ENCODE results near the gene SGIP1. TPM values are rescaled to one million over a fixed set of nuclear protein-coding genes. Genes with fewer than 3 reads are reported as not detected.

SGIP1 gene
- total and polyA plus RNA-seq, 2 donors: 1.4 to 8.4 TPM

GRCh38 chr1:66506393-66506687, 27.6 kb upstream of the SGIP1 start:
- WGBS: 80% methylated on average over 1 of the region's 1 CpG
- Histone ChIP-seq H3K4me1 (ENCODE audit: insufficient read depth) (no peaks in the 10 kb centered on the region), H3K27ac (ENCODE audit: low read depth) (no peak overlapping the region), H3K36me3 (ENCODE audit: insufficient read depth) (no peaks in the 10 kb centered on the region), H3K4me3 (ENCODE audit: low read depth, low read length) (no peak overlapping the region)
- DNase-seq (ENCODE audit: extremely low spot score): no peak

GRCh38 chr1:66506991-66507390, 27.0 kb upstream of the SGIP1 start:
- H3K27ac ChIP-seq (ENCODE audit: low read depth): no peak overlapping the region
- DNase-seq (ENCODE audit: extremely low spot score): no peak
- no peaks in the 10 kb centered on the region for H3K4me1 ChIP-seq (ENCODE audit: insufficient read depth)
- H3K4me3 ChIP-seq (ENCODE audit: low read depth, low read length): no peak overlapping the region
- no peaks in the 10 kb centered on the region for H3K36me3 ChIP-seq (ENCODE audit: insufficient read depth)

- WGBS: 85% methylated on average over 6 of the region's 6 CpGs
- no peaks in the 10 kb centered on the region for H3K36me3 ChIP-seq (ENCODE audit: insufficient read depth)
- H3K4me3 ChIP-seq (ENCODE audit: low read depth, low read length): no peak overlapping the region
- H3K4me1 ChIP-seq (ENCODE audit: insufficient read depth): no peaks in the 10 kb centered on the region
- H3K27ac ChIP-seq (ENCODE audit: low read depth): no peak overlapping the region
- DNase-seq (ENCODE audit: extremely low spot score): no peak
These were observed 23.5 kb upstream of the SGIP1 start for GRCh38 chr1:66510407-66510806.

- Histone ChIP-seq H3K36me3 (ENCODE audit: insufficient read depth) (no peaks in the 10 kb centered on the region), H3K4me1 (ENCODE audit: insufficient read depth) (no peaks in the 10 kb centered on the region), H3K4me3 (ENCODE audit: low read depth, low read length) (no peak overlapping the region), H3K27ac (ENCODE audit: low read depth) (no peak overlapping the region)
- 92% methylated on average over 1 of the region's 1 CpG for WGBS
- DNase-seq (ENCODE audit: extremely low spot score): no peak
These were observed 22.8 kb upstream of the SGIP1 start for GRCh38 chr1:66511118-66511517.

- no peak overlapping the region for H3K4me3 ChIP-seq (ENCODE audit: low read depth, low read length)
- H3K4me1 ChIP-seq (ENCODE audit: insufficient read depth): no peaks in the 10 kb centered on the region
- no peak for DNase-seq (ENCODE audit: extremely low spot score)
- WGBS: 77% methylated on average over 6 of the region's 6 CpGs
- H3K36me3 ChIP-seq (ENCODE audit: insufficient read depth): no peaks in the 10 kb centered on the region
- H3K27ac ChIP-seq (ENCODE audit: low read depth): no peak overlapping the region
These were observed 16.0 kb upstream of the SGIP1 start for GRCh38 chr1:66517959-66518358.

GRCh38 chr1:66518654-66519053, 15.3 kb upstream of the SGIP1 start:
- DNase-seq (ENCODE audit: extremely low spot score): no peak
- Histone ChIP-seq H3K4me1 (ENCODE audit: insufficient read depth) (no peaks in the 10 kb centered on the region), H3K36me3 (ENCODE audit: insufficient read depth) (no peaks in the 10 kb centered on the region), H3K27ac (ENCODE audit: low read depth) (no peak overlapping the region), H3K4me3 (ENCODE audit: low read depth, low read length) (no peak overlapping the region)
- WGBS: 81% methylated on average over 2 of the region's 2 CpGs

- Histone ChIP-seq H3K4me1 (ENCODE audit: insufficient read depth) (no peaks in the 10 kb centered on the region), H3K4me3 (ENCODE audit: low read depth, low read length) (no peak overlapping the region), H3K27ac (ENCODE audit: low read depth) (no peak overlapping the region), H3K36me3 (ENCODE audit: insufficient read depth) (no peaks in the 10 kb centered on the region)
- 72% methylated on average over 3 of the region's 3 CpGs for WGBS
- DNase-seq (ENCODE audit: extremely low spot score): no peak
These were observed 14.0 kb upstream of the SGIP1 start for GRCh38 chr1:66519992-66520391.

- WGBS: 75% methylated on average over 6 of the region's 6 CpGs
These were observed 13.3 kb upstream of the SGIP1 start for GRCh38 chr1:66520655-66521054.

GRCh38 chr1:66521721-66522365, 12.1 kb upstream of the SGIP1 start:
- Histone ChIP-seq H3K36me3 (ENCODE audit: insufficient read depth) (no peaks in the 10 kb centered on the region), H3K27ac (ENCODE audit: low read depth) (no peak overlapping the region), H3K4me1 (ENCODE audit: insufficient read depth) (no peaks in the 10 kb centered on the region), H3K4me3 (ENCODE audit: low read depth, low read length) (no peak overlapping the region)
- 92% methylated on average over 3 of the region's 3 CpGs for WGBS
- no peak for DNase-seq (ENCODE audit: extremely low spot score)

More at GRCh38 chr1:66520655-66521054, 13.3 kb upstream of the SGIP1 start:
- H3K4me1 ChIP-seq (ENCODE audit: insufficient read depth): no peaks in the 10 kb centered on the region
- H3K27ac ChIP-seq (ENCODE audit: low read depth): no peak overlapping the region
- no peaks in the 10 kb centered on the region for H3K36me3 ChIP-seq (ENCODE audit: insufficient read depth)
- H3K4me3 ChIP-seq (ENCODE audit: low read depth, low read length): no peak overlapping the region
- DNase-seq (ENCODE audit: extremely low spot score): no peak

- no peak for DNase-seq (ENCODE audit: extremely low spot score)
- no peak overlapping the region for H3K4me3 ChIP-seq (ENCODE audit: low read depth, low read length)
- H3K36me3 ChIP-seq (ENCODE audit: insufficient read depth): no peaks in the 10 kb centered on the region
- H3K4me1 ChIP-seq (ENCODE audit: insufficient read depth): no peaks in the 10 kb centered on the region
- H3K27ac ChIP-seq (ENCODE audit: low read depth): no peak overlapping the region
These were observed 10.4 kb upstream of the SGIP1 start for GRCh38 chr1:66523562-66523961.

GRCh38 chr1:66525086-66525485, 8.9 kb upstream of the SGIP1 start:
- Histone ChIP-seq H3K4me3 (ENCODE audit: low read depth, low read length) (no peak overlapping the region), H3K27ac (ENCODE audit: low read depth) (no peak overlapping the region), H3K4me1 (ENCODE audit: insufficient read depth) (no peaks in the 10 kb centered on the region), H3K36me3 (ENCODE audit: insufficient read depth) (no peaks in the 10 kb centered on the region)
- no peak for DNase-seq (ENCODE audit: extremely low spot score)
- WGBS: 97% methylated on average over 1 of the region's 1 CpG

- no peak overlapping the region for H3K27ac ChIP-seq (ENCODE audit: low read depth)
- no peaks in the 10 kb centered on the region for H3K4me1 ChIP-seq (ENCODE audit: insufficient read depth)
- 58% methylated on average over 1 of the region's 1 CpG for WGBS
- no peaks in the 10 kb centered on the region for H3K36me3 ChIP-seq (ENCODE audit: insufficient read depth)
- DNase-seq (ENCODE audit: extremely low spot score): no peak
- H3K4me3 ChIP-seq (ENCODE audit: low read depth, low read length): no peak overlapping the region
These were observed 7.9 kb upstream of the SGIP1 start for GRCh38 chr1:66526036-66526435.

GRCh38 chr1:66526991-66527390, 7.0 kb upstream of the SGIP1 start:
- H3K4me3 ChIP-seq (ENCODE audit: low read depth, low read length): no peak overlapping the region
- no peaks in the 10 kb centered on the region for H3K4me1 ChIP-seq (ENCODE audit: insufficient read depth)
- DNase-seq (ENCODE audit: extremely low spot score): no peak
- H3K27ac ChIP-seq (ENCODE audit: low read depth): no peak overlapping the region
- WGBS: 78% methylated on average over 2 of the region's 2 CpGs
- no peaks in the 10 kb centered on the region for H3K36me3 ChIP-seq (ENCODE audit: insufficient read depth)

GRCh38 chr1:66527686-66528085, 6.3 kb upstream of the SGIP1 start:
- WGBS: 61% methylated on average over 2 of the region's 2 CpGs
- H3K4me3 ChIP-seq (ENCODE audit: low read depth, low read length): no peak overlapping the region
- no peaks in the 10 kb centered on the region for H3K4me1 ChIP-seq (ENCODE audit: insufficient read depth)
- H3K36me3 ChIP-seq (ENCODE audit: insufficient read depth): no peaks in the 10 kb centered on the region
- DNase-seq (ENCODE audit: extremely low spot score): no peak
- no peak overlapping the region for H3K27ac ChIP-seq (ENCODE audit: low read depth)

- Histone ChIP-seq H3K36me3 (ENCODE audit: insufficient read depth) (no peaks in the 10 kb centered on the region), H3K27ac (ENCODE audit: low read depth) (no peak overlapping the region), H3K4me3 (ENCODE audit: low read depth, low read length) (no peak overlapping the region), H3K4me1 (ENCODE audit: insufficient read depth) (no peaks in the 10 kb centered on the region)
- DNase-seq (ENCODE audit: extremely low spot score): no peak
- 34% methylated on average over 1 of the region's 1 CpG for WGBS
These were observed 5.4 kb upstream of the SGIP1 start for GRCh38 chr1:66528580-66528979.

Data from urinary bladder (tissue), 4 donors.